ENCODE measurements around the gene CELA3A. TPM values are rescaled to one million over a fixed set of nuclear protein-coding genes. Genes with fewer than 3 reads are reported as not detected.
"Not testable (repeated sequence)": the region's sequence is repeated elsewhere in the genome, so short reads cannot be mapped to it uniquely, and the experiment has no call there.

Gene CELA3A
- polyA plus RNA-seq, 1 donor (not counting 4 experiments of a cell fraction or from before 2014, with no cell fraction given), result not detected

GRCh38 chr1:21972973-21973441, 28.4 kb upstream of the CELA3A start:
- H3K9ac ChIP-seq (ENCODE audit: control insufficient read depth, extremely low read depth, insufficient read depth, low read length); H3K4me2 ChIP-seq (ENCODE audit: control insufficient read depth, extremely low read depth, insufficient read depth, low read depth, low read length); H3K9me3 ChIP-seq (ENCODE audit: control insufficient read depth, low read depth, low read length): not testable (repeated sequence)

DNA sequence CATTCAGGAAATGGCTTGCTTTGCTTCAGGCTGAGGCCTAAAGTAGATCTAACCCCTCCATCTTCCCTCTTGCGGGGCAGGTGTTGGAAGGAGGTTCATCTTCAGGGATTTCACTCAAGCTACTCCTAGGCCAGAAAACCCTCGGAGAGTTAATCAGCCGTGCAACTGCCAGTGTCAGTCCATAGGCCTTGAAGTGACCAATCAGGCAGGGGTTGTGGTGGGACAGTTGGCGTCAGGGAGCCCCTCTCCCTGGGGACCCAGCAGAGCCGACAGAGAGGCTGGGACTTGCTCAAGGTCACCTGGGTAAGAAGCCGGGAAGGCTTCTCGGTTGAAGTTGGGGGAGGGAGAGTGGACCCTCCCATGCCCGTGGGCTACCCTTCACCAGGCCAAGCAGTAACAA, 27.5 kb upstream of the CELA3A start:
- H3K4me3 ChIP-seq (ENCODE audit: control insufficient read depth in 2 of 3, extremely low read depth in 1 of 3, insufficient read depth in 2 of 3, low read depth in 1 of 3, low read length in 3 of 3); H3K9ac ChIP-seq (ENCODE audit: control insufficient read depth, extremely low read depth, insufficient read depth, low read length); dilution Hi-C loops (cut with MboI; ENCODE audit: extremely low pct_ligation_motif_present, low sequenced_read_pairs); FAIRE-seq; H3K9me3 ChIP-seq (ENCODE audit: control insufficient read depth, low read depth, low read length); H3K9me1 ChIP-seq (ENCODE audit: control insufficient read depth, extremely low read depth, insufficient read depth, low read length); H3K4me1 ChIP-seq (ENCODE audit: control insufficient read depth, extremely low read depth, insufficient read depth, low read length); H3K36me3 ChIP-seq (ENCODE audit: control insufficient read depth in 2 of 2, extremely low read depth in 1 of 2, insufficient read depth in 2 of 2, low read length in 2 of 2); H2AFZ ChIP-seq (ENCODE audit: control insufficient read depth, low read length); DNase-seq (ENCODE audit: low read depth, low spot score); H4K20me1 ChIP-seq (ENCODE audit: control insufficient read depth, extremely low read depth, insufficient read depth, low read length); H3K27me3 ChIP-seq (ENCODE audit: control insufficient read depth, extremely low read depth, insufficient read depth, low read length); H3K79me2 ChIP-seq (ENCODE audit: control insufficient read depth, insufficient read depth, low read length); H3K4me2 ChIP-seq (ENCODE audit: control insufficient read depth, extremely low read depth, insufficient read depth, low read depth, low read length); H3K27ac ChIP-seq (ENCODE audit: control insufficient read depth, insufficient read depth, low read length): not testable (repeated sequence)

More at GRCh38 chr1:21972973-21973441, 28.4 kb upstream of the CELA3A start:
- H3K9me1 ChIP-seq (ENCODE audit: control insufficient read depth, extremely low read depth, insufficient read depth, low read length); H3K36me3 ChIP-seq (ENCODE audit: control insufficient read depth in 2 of 2, extremely low read depth in 1 of 2, insufficient read depth in 2 of 2, low read length in 2 of 2); DNase-seq (ENCODE audit: low read depth, low spot score); H3K4me1 ChIP-seq (ENCODE audit: control insufficient read depth, extremely low read depth, insufficient read depth, low read length); H3K27me3 ChIP-seq (ENCODE audit: control insufficient read depth, extremely low read depth, insufficient read depth, low read length); H2AFZ ChIP-seq (ENCODE audit: control insufficient read depth, low read length); H3K27ac ChIP-seq (ENCODE audit: control insufficient read depth, insufficient read depth, low read length); H3K4me3 ChIP-seq (ENCODE audit: control insufficient read depth in 2 of 3, extremely low read depth in 1 of 3, insufficient read depth in 2 of 3, low read depth in 1 of 3, low read length in 3 of 3); FAIRE-seq; H3K79me2 ChIP-seq (ENCODE audit: control insufficient read depth, insufficient read depth, low read length); H4K20me1 ChIP-seq (ENCODE audit: control insufficient read depth, extremely low read depth, insufficient read depth, low read length); dilution Hi-C loops (cut with MboI; ENCODE audit: extremely low pct_ligation_motif_present, low sequenced_read_pairs): not testable (repeated sequence)

DNA sequence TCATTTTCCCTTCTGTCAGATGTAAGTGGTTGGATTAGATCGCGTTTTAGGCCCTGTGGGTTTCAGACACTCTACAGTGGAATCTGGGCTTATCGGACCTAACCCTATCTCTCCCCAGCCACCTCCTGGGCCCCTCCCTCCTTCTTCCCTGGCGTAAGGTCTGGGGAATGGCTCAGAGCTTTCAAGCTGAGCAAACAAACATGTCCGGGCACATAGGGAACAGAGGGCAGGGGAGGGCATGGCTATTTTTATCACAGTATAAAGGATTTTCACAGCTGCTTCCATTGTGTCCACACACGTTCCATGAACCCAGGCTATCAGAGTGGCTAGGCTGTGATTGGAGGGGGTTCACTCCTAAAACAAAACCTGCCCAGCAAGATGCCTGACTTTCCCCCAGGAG, 26.8 kb upstream of the CELA3A start:
- H3K79me2 ChIP-seq (ENCODE audit: control insufficient read depth, insufficient read depth, low read length); H3K4me1 ChIP-seq (ENCODE audit: control insufficient read depth, extremely low read depth, insufficient read depth, low read length); H3K36me3 ChIP-seq (ENCODE audit: control insufficient read depth in 2 of 2, extremely low read depth in 1 of 2, insufficient read depth in 2 of 2, low read length in 2 of 2); H3K4me2 ChIP-seq (ENCODE audit: control insufficient read depth, extremely low read depth, insufficient read depth, low read depth, low read length); H3K4me3 ChIP-seq (ENCODE audit: control insufficient read depth in 2 of 3, extremely low read depth in 1 of 3, insufficient read depth in 2 of 3, low read depth in 1 of 3, low read length in 3 of 3); H3K9me3 ChIP-seq (ENCODE audit: control insufficient read depth, low read depth, low read length); H2AFZ ChIP-seq (ENCODE audit: control insufficient read depth, low read length); H3K9ac ChIP-seq (ENCODE audit: control insufficient read depth, extremely low read depth, insufficient read depth, low read length); H3K27ac ChIP-seq (ENCODE audit: control insufficient read depth, insufficient read depth, low read length); dilution Hi-C loops (cut with MboI; ENCODE audit: extremely low pct_ligation_motif_present, low sequenced_read_pairs); H3K9me1 ChIP-seq (ENCODE audit: control insufficient read depth, extremely low read depth, insufficient read depth, low read length); H3K27me3 ChIP-seq (ENCODE audit: control insufficient read depth, extremely low read depth, insufficient read depth, low read length); H4K20me1 ChIP-seq (ENCODE audit: control insufficient read depth, extremely low read depth, insufficient read depth, low read length): not testable (repeated sequence)
- DNase-seq (ENCODE audit: low read depth, low spot score), result peak; percentile 42
- FAIRE-seq, result peak; percentile 81

- H3K9ac ChIP-seq (ENCODE audit: control insufficient read depth, extremely low read depth, insufficient read depth, low read length); H2AFZ ChIP-seq (ENCODE audit: control insufficient read depth, low read length); H3K36me3 ChIP-seq (ENCODE audit: control insufficient read depth in 2 of 2, extremely low read depth in 1 of 2, insufficient read depth in 2 of 2, low read length in 2 of 2); H4K20me1 ChIP-seq (ENCODE audit: control insufficient read depth, extremely low read depth, insufficient read depth, low read length); FAIRE-seq; H3K9me3 ChIP-seq (ENCODE audit: control insufficient read depth, low read depth, low read length); DNase-seq (ENCODE audit: low read depth, low spot score); H3K9me1 ChIP-seq (ENCODE audit: control insufficient read depth, extremely low read depth, insufficient read depth, low read length); H3K4me2 ChIP-seq (ENCODE audit: control insufficient read depth, extremely low read depth, insufficient read depth, low read depth, low read length); H3K4me3 ChIP-seq (ENCODE audit: control insufficient read depth in 2 of 3, extremely low read depth in 1 of 3, insufficient read depth in 2 of 3, low read depth in 1 of 3, low read length in 3 of 3); H3K27ac ChIP-seq (ENCODE audit: control insufficient read depth, insufficient read depth, low read length); H3K79me2 ChIP-seq (ENCODE audit: control insufficient read depth, insufficient read depth, low read length); H3K27me3 ChIP-seq (ENCODE audit: control insufficient read depth, extremely low read depth, insufficient read depth, low read length); dilution Hi-C loops (cut with MboI; ENCODE audit: extremely low pct_ligation_motif_present, low sequenced_read_pairs); H3K4me1 ChIP-seq (ENCODE audit: control insufficient read depth, extremely low read depth, insufficient read depth, low read length): not testable (repeated sequence)
These were observed 26.2 kb upstream of the CELA3A start for GRCh38 chr1:21975296-21975695.

DNA sequence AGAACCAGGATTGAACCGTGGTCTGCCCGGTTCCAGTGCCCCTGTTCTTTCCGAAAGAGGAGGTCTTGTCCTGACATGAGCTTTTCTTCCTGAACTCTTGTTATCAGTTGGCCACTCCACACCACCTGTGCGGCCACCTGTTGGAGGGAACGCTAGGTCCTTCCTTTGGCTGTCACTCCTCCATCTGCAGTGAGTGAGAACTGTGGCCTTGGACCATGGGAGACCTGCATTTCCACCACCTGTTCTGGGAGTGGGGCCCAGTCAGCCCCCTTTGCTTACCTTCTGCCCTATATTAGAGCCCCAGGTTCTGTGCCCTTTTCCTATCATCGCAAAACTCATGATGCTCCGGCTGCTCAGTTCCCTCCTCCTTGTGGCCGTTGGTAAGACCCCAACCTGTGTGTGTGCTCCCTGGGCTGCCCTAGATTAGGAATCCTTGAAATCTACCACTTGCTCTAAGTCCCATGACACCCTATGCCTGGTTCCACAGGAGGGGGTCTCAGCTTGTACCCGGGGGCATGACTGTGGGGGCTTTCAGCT, 24.7 kb upstream of the CELA3A start, which contains the start of gene CELA3B:
Gene CELA3B (plus strand): TSS at position 320 of the 537 bp plus-strand sequence. CDS start 18 bp downstream, at position 338.
- H3K9me1 ChIP-seq (ENCODE audit: control insufficient read depth, extremely low read depth, insufficient read depth, low read length); FAIRE-seq; H3K27ac ChIP-seq (ENCODE audit: control insufficient read depth, insufficient read depth, low read length); H3K9ac ChIP-seq (ENCODE audit: control insufficient read depth, extremely low read depth, insufficient read depth, low read length); H4K20me1 ChIP-seq (ENCODE audit: control insufficient read depth, extremely low read depth, insufficient read depth, low read length); DNase-seq (ENCODE audit: low read depth, low spot score); dilution Hi-C loops (cut with MboI; ENCODE audit: extremely low pct_ligation_motif_present, low sequenced_read_pairs); H3K36me3 ChIP-seq (ENCODE audit: control insufficient read depth in 2 of 2, extremely low read depth in 1 of 2, insufficient read depth in 2 of 2, low read length in 2 of 2); H3K4me2 ChIP-seq (ENCODE audit: control insufficient read depth, extremely low read depth, insufficient read depth, low read depth, low read length); H3K9me3 ChIP-seq (ENCODE audit: control insufficient read depth, low read depth, low read length); H3K27me3 ChIP-seq (ENCODE audit: control insufficient read depth, extremely low read depth, insufficient read depth, low read length); H3K79me2 ChIP-seq (ENCODE audit: control insufficient read depth, insufficient read depth, low read length); H3K4me1 ChIP-seq (ENCODE audit: control insufficient read depth, extremely low read depth, insufficient read depth, low read length); H3K4me3 ChIP-seq (ENCODE audit: control insufficient read depth in 2 of 3, extremely low read depth in 1 of 3, insufficient read depth in 2 of 3, low read depth in 1 of 3, low read length in 3 of 3); H2AFZ ChIP-seq (ENCODE audit: control insufficient read depth, low read length): not testable (repeated sequence)

All from keratinocyte (primary cell).